DMS114 treated with DMSO at 0.1 percent for 48 hours (cell line): Measurements from ENCODE around the gene PPARGC1A.

Experiments used
- DNase-seq: peaks from one replicate; lab custom pipeline; 2025; ENCODE audit not compliant: unreplicated experiment; lab: John Stamatoyannopoulos, UW

The PPARGC1A gene

DNA sequence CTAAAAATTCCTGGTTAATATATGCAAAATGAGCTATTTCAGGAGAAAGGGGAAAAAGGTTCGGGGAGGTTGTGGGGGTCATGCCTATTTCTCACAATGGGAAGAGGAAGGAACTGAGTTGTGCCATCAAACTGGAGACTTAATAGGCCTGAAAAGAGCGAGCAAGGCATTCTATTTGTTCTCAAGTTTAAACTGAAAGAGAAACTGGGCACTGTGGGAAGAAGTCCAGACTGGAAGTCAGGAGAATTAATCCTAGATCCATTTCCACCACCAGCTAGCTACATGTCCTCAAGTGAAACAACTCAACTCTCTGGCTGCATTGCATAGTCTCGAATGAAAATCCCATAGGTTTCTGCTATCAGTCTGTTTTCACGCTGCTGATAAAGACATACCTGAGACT is 50.6 kb downstream of the PPARGC1A start:
- DNase-seq: no peak

DNA sequence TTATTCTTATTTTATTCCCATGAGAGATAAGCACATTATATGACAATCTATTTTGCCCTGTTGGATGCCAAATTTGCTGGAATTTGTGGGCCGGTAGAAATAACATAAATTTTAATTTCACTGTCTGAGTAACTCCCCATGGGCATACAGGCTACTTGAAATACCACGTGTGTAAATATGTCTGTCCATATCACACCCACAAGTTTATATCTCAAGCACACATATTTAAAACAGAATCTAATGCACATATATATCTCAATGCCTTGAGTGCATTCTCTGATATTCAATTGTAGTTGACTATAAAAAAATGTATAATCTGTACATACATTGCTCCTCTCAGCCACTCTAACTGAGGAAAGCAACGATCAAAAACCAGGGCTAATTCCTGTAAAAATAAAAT is 51.2 kb downstream of the PPARGC1A start:
- no peak for DNase-seq

DNA sequence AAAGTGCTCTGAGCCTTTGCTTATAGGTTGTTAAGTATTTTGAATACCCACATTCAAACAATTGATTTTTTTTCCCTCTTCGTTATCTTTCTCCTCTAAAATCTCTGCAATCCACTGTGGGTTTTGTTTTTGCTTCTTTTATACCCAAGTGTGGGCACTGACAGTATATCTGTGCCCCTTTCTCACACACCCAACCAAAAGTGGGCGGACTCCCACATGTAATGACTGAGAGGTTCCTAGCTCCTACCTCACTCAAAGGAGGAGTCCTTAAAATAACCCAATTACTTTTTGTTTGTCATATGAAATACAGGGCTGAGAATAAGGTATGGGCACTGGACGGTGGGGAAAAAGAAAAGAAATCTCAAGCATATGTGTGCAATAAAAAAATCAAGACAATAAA is 51.7 kb downstream of the PPARGC1A start:
- no peak for DNase-seq

DNA sequence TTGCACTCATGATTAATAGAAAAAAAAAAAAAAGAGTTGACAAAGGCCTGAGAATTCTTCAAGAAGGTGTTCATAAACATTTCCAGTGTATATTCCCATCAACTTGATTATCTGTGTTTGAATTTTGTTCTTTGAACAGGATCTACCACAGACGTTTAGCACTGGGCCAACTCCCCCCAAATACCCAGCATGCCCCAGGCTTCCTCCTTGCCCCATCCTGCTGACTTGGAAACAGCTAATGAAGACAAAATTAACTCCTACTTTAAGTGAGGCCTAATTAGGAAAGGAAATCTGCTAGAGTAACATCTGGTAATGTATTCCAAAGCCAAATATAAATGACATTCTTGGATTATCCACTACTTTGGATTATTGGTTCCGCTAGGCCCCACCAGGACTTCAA is 52.5 kb downstream of the PPARGC1A start:
- no peak for DNase-seq

DNA sequence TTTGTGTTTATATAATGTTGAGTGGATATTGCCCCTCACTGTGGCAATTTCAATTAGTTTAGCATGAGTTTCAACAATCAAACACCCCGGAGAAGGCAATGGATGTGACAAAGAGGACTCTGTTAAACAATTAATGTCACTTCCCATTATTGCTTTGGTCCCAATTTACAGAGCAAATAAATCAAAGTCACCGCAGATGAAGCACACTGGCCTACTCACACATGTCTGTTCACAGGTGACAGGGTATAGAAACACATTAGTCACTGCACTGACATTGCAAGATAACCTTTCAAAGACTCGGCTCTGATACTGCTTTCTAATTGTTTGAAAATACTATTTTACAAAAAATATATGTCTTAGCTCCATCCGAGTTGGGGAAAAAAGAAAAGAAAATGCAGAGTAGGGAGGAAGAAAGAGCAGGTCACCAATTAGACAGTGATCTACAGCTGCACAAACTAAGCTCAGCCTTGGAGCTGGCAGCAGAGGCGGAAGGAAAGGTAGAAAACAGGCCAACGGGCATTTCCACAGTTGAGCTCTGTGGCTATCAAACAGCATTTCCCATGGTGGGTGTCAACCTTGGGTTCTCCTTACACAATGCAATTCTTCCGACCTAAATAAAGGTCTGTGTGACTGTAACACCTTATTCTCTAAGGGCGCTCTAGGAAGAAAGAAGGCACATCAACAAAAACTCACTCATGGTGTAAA is 53.9 kb downstream of the PPARGC1A start:
- no peak for DNase-seq

DNA sequence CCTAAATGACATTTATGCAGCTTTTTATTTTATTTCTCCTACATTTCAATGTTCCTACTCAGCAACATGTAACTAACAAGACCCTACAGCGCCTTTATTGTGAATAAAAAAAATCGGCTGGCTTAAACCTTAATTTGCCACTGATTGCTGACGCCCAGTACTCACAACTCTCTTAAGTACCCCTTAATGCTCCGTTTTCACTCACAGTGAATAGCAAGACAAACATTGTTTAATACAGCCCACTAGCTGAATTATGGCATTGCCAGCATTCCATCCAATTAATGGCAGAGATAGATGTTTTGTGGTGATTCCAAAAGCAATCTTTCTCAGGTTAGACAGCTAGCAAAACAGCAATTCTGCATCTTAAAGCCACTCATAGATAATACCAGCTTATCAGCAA is 61.1 kb downstream of the PPARGC1A start:
- DNase-seq: no peak

DNA sequence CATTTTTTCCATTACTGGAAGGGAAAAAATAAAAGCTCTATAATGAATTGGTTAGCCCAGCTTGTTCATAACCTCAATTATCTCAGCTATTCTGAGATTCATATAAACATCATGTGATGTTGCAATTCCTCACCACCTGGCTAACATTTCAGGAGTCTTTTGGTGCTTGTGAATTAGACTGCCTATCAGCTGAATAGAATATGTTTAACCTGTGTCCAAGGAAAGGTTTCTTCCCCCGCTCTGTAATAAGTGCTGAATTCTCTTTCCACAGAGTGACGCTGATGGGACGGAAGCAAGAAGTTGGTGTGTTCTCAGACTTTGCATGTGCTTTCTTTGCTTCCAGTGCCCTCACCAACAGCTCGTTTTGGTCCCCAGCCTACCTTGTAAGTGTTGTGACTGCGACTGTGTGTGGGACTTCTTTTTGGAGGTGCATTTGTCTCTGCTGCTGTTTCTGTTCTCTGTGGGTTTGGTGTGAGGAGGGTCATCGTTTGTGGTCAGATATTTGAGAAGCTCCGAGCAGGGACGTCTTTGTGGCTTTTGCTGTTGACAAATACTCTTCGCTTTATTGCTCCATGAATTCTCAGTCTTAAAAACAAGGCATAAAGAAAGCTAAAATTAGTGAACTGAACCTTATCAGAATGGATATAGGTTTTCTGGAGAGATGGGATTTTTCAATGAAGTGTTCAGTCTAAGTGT is 61.7 kb downstream of the PPARGC1A start:
- no peak for DNase-seq

DNA sequence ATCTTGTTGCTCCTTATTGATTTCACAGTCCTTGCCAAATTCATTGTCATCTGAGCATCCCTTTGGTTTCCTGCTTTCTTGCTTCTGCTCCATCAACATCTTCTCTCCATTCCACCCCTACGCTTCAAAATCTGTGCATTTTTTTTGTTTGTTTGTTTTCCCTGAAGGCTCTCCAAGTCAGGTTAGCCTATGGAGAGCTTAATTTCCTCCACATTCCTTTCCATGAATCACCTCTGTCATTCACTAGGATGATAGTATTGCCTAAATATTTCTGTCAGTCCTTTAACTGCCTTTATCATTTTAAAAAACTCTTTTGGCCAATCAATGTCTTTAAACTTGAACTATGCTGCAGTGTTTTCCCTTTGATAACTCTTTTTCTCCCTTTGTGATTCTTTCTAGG is 67.7 kb downstream of the PPARGC1A start:
- DNase-seq: no peak

DNA sequence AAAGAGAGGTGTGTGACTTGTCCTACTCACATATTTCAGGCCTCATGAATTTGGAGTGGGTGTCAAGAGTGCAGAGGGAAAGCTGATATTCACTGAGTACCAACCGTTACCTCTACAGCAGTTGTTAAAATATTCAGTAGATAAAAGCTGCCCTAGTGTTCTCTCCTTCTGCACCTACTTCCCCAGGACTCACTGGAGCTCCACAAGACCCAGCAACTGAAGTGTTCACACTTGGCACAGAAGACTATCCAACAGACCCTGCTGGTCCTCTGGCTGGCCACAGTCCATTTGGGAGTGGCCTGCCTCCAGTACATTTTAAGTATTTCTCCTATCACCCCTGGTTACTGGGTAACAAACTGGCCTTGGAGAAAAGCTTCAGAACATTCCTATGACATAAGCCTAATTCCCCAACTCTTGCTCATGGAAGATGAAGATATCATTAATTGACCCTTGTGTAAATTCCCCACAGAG is 70.8 kb downstream of the PPARGC1A start:
- no peak for DNase-seq

DNA sequence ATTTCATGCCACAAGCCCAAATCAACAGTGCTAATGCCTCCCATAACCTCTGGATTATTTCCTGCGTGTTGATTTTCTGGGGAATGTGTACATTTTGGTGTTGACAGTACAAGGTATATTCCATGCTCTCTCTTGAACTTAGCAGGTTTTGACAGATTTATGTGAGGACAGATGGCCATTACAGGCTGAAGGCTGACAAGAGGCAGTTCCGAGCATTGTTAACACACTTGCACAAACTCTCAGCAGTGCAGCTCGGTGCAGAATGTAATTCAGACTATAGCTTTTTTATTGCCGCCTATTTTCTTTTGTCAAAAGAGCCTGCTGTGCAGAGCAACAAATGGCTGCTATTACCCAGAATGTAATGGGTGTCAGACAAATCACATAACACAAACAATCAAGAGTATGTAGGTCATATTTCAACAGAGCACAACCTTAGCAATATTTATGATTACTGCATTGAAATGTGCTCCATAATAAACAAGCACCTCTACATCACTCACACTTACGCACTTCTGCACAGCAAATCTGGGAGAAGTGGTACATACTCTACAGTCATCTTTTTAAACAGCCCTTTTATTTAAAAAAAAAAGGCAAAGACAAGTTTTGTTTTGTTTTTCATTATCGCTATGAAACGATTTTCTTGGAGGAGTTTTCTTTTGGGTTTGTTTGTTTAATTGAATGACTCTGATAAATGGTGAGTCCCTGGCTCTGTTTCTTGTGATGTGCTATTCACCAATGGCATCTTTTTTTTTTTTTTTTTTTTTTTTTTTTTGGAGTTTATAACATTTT is 71.6 kb downstream of the PPARGC1A start:
- DNase-seq: no peak

DNA sequence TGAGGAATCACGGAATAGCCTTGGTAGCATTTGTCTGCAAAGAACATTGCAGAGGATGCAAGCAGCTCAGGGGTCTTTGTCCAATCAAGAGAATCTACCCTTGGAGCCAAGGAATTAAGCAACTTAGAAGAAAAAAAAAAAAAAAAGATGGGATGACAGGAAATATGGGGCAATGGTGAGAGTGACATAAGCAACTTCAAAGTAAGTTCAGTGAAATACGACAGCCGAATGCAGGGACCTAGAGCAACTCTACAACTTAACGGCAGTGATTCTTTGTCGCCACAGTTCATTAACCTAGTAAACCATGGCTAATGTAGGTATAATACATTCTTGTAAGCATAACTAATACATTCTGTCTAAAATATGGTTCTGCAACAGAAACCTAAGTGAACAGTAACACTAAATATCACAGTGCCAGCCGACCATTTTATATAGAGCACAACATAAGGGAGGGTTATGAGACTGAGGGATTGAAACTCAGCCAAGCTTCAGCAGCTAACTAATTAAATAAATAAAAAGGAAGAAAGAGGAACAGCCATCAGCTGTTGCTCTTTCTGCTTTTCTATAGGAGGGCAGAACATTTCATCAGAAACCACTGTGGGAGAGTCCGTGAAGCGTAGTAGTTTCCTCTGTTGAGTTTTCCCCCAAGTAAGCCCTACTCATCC is 74.7 kb downstream of the PPARGC1A start:
- no peak for DNase-seq

DNA sequence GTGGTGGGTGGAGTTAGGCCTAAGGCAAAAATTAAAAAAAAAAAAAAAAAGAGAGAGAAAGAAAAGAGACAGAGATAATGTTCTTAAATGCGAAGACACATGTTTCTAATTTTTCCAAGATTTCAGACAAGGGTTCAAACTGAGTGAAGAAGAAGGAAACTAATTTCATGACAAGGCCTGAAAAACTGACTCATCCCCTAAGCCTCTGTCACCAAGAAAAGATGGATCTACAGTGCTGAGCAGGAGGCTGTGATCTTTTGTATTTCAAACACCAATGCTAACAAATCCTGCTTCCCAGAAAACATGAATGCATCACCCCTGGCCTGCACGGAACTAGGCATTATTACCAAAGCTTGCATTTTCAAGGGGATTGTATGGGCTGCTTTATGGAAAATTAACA is 75.3 kb downstream of the PPARGC1A start:
- DNase-seq: no peak

DNA sequence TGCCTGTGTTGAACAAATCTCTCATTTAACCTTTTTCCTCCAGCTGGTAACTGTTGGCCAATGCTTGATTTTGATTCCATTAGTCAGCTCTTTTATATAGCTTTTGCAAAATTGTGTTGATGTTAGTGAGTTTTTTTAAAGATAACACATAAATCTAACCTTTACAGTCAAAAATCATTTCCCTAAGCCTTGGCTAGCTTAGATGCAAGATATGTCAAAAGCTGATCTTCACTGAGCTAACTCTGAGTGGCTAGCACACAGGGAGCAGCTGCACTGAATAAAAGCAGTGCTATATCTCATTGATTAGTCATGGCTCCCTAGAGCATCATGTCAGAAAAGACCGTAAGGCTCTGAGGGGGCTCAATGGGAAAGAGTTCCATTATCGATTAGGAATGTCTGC is 78.7 kb downstream of the PPARGC1A start:
- DNase-seq: no peak

DNA sequence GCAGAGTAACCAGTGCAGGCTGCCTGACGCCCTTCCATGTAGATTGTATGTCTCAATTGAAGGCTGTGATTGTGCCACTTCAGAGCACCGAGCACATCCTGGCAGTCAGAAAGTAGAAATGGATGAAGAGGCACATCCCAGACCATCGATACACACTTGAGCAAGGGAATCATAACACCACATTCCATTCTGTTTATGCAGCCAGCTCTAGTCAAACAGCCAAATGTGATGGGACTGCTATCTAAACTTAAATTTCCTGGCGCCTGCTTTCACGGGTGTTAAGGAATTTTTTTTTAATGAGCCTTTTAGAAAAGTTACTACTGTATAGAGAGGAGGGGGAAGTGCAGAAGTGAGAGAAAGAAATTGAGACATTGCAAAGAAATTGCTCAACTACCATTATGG is 84.4 kb downstream of the PPARGC1A start:
- DNase-seq: no peak

DNA sequence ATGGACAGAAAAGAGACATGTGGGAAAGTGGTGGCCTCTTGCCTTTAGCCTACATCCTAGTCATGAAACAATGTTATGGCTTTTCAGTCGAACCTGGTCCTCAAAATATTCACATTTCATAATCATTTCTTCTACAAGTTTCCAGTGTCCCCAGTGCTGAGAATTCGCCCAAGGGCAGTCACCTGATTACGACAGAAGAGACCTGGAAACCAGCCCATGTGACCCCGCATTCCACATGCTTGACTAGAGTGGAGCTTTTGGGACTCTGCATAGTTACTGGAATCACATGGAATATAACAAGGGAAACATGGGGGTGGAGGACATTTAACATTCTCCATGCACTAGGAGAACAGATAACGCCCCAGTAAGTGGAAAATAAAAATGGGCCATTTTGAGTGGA is 100.1 kb downstream of the PPARGC1A start:
- no peak for DNase-seq

DNA sequence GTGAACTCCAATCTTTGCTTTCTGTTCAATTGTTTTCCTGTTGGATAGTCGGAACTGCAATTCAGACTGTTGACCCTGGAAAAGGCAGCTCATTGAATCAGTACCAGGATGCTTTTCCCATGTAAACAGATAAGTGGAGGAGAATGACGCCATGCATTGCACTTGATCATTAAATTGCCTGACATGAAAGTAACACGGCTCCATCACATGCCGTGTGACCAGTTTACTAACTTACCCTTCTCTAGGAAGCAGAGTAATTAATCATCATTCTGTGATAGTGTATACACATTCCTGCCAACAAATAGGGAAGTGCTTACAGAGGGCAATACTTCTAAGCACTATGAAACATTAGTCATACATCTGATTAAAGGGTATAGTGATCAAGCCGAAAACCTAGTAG is 101.4 kb downstream of the PPARGC1A start:
- DNase-seq: no peak

DNA sequence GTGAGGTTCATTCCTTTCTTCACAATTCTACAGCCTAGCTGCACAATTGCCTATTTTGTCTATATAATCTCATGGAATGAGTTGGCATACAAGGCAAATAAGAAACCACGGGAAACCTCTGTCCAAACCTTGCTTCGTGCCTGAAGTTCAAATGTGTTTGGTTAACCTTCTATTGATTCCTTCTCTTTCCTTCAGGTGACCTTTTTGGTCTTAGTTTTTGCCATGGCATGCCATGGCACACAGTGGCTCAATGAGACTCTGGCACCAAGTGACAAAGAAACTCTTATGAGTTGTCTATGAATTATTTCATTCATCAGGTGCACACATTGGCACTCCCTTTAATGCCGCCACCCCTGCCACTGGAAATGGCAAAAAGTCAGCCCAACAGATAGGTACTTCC is 101.8 kb downstream of the PPARGC1A start:
- DNase-seq: no peak

DNA sequence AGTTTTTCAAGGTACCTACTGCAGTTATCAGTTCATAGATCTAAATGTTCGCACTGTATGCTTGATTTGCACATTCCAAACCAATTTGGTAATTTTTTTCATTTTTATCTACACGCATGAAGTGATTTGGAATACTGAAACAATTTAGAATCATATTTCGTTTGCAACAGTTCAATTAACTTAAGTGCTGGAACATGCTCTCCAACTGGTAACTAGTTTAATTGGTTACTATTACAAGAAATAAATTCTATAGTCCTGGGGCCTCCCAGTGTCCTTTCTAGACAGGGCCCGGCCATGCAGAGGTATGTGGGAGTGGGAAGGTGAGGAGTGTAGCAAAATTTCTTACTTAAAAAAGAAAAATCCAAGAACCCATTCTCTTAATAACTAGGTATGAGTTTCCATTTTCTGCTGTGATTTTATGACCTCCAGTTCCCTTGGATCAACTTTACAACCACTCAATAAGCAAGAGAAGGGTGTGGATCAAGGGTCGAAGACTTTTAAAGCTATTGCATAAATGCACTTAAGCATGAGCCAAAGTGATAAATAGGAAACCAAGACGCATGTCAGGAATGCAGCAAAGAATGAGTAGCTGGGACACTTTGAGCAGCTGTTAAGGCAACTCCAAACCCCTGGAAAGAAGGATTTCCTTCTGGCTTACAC is 106.9 kb downstream of the PPARGC1A start:
- no peak for DNase-seq

DNA sequence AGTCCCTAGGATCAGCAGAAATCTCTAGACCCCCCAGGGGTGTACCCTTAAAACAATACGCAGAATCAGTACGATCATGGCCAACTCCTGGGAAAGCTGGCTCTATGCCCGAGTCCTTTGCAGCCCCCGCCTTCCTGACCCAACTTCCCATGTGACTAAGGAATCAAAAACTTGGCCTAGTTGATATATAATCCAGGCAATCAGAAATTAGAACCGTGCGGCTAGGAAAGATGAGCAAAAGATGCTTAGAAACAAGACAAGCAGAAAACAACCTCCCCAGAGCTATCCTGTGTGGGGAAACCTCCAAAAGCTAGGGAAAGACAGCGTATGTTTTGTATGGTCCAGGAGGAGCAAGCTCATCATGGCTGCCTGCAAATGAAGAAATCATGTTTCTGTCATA is 110.0 kb downstream of the PPARGC1A start:
- DNase-seq: no peak

DNA sequence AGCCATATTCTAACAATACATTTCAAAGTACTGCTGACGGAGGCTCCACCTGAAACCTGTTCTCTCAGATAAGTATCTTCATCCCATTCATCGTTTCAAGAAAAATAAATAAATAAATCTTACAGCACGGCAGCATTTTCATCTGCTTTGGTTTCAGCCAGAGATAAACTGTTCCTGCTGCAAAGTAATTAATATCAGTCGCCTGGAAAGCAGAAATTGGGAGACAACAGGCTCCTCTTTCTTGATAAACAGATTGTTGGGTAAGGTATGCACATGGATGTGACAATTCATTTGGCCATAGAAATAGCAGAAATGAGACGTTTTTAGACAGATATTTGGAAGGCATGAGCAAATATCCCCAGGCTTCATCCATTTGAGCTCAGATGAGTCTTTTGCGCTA is 110.4 kb downstream of the PPARGC1A start:
- no peak for DNase-seq

DNA sequence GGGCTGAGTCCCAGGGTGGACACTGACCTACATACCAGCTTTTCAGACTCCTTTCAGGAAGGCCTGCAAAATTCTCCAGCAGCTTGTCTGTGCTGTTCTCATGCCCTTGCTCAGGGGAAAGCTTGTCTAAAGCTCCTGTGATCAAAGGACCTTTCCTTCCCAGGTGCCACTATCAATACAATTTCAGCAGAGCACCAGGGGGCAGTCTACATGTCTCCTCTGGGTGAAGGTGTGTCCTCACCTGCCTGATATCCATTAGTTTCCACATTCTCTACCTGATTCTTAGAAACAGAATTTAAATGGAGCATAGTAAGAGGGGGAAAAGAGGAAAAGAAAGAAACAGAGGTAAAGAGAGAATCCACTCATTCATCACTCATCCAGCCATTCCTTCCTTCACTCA is 114.2 kb downstream of the PPARGC1A start:
- no peak for DNase-seq
